HG03060 (cell line): Measurements from ENCODE around the gene CDK5RAP1.

Experiments
- ATAC-seq: cut with Tn5 transposase; IDR thresholded peaks from one replicate; pipeline ENCODE4 v1.9.1; 2021; ENCODE audit warnings: low read depth, moderate number of reproducible peaks; ENCODE audit not compliant: unreplicated experiment

Gene CDK5RAP1

GRCh38 chr20:33387177-33387576, 14.1 kb downstream of the CDK5RAP1 start:
- no peak for ATAC-seq

DNA sequence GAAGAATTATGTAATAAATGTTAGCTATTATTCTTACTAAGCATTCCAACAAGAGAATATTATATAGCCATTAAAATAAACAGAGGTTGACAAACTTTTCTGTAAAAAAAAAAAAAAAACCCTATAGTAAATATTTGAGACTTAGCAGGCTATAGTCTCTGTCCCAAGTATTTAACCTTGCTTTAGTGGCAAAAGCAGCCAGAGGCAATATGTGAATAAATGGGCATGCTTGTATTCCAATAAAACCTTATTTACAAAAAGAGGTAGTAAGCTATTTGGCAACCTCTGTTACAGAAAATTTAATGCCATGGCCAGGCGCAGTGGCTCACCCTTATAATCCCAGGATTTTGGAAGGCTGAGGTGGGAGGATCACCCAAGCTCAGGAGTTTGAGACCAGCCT, 14.6 kb downstream of the CDK5RAP1 start:
- no peak for ATAC-seq

DNA sequence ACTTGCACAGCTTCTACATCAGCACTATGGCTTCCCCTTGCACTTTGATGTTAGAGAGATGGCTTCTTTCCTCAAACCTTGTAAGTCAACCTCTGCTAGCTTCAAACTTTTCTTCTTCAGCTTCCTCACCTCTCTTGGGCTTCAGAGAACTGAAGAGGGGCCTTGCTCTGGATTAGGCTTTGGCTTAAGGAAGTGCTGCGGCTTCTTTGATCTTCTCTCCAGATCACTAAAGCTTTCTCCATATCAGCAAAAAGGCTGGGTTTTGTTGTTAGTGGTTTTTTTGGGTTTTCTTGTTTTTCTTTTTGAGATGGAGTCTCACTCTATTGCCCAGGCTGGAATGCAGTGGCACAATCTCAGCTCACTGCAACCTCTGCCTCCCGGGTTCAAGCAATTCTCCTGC, 24.0 kb downstream of the CDK5RAP1 start:
- ATAC-seq: no peak

DNA sequence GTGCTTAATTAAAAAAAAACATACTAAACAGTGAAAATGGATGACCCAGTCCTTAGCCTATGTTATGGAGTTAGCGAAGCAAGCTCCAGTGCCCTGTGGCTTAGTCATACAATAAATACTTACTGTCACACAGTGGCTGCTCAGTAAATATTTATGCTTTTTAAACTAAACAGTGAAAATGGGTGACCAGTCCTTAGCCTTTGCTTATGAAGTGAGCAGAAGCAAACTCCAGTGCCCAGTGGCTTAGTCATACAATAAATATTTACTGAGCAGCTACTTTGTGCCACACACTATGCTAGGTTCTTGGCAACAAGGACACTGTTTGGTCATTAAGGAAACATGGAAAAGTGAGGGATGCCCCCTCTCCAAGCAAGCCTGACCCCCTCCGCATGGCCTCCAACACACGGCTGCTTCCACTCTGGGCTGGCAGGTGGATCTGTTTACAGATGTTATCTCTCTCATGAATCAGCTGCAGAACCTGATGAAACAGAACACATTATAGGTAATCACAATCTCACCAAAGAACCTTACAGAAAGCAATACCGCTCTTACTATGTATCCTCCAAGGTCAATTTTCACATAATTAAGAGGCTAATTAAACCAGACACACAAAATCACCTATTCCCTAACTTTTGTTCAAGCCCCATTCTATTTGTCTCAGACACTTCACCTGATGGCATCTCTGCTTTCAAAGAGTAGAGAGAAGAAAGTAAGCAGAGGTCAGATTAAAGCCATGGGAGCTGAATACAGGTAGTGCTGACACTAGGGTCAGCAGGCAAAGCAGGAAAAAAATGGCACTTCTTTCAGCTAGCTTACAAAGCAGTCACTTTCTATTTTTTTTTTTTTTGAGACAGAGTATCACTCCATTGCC, 27.3 kb downstream of the CDK5RAP1 start:
- no peak for ATAC-seq

DNA sequence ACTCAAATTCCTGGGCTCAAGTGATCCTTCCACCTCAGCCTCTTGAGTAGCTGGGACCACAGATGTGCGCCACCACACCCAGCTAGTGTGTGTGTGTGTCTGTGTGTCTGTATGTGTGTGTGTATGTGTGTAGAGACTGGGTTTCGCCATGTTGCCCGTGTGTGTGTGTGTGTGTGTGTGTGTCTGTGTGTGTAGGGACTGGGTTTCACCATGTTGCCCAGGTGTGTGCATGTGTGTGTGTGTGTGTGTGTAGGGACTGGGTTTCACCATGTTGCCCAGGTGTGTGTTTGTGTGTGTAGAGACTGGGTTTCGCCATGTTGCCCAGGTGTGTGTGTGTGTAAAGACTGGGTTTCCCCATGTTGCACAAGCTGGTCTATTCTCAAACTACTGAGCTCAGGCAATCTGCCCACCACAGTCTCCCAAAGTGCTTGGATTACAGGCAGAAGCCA, 28.3 kb downstream of the CDK5RAP1 start:
- ATAC-seq: no peak

DNA sequence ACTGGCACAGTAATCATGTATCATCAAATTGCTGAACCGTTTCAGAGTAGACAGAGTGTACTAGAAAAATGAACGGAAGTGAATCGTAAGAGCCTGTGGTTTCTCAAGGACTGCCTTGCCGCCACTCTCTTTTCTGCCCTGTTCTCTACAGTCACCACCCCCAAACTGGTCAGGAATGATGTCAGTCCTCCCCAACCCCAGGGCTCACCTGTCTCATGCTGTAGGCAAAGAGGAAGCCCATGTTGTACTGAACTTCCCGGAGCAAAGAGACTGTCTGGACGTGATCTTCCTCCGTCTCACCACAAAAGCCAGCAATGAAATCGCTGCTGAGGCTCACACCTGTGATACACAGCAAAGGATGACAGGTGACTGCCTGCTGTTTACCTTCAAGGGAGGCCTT, 31.0 kb downstream of the CDK5RAP1 start:
- ATAC-seq: no peak

- no peak for ATAC-seq
Measured at GRCh38 chr20:33362898-33363297, 38.4 kb downstream of the CDK5RAP1 start.

DNA sequence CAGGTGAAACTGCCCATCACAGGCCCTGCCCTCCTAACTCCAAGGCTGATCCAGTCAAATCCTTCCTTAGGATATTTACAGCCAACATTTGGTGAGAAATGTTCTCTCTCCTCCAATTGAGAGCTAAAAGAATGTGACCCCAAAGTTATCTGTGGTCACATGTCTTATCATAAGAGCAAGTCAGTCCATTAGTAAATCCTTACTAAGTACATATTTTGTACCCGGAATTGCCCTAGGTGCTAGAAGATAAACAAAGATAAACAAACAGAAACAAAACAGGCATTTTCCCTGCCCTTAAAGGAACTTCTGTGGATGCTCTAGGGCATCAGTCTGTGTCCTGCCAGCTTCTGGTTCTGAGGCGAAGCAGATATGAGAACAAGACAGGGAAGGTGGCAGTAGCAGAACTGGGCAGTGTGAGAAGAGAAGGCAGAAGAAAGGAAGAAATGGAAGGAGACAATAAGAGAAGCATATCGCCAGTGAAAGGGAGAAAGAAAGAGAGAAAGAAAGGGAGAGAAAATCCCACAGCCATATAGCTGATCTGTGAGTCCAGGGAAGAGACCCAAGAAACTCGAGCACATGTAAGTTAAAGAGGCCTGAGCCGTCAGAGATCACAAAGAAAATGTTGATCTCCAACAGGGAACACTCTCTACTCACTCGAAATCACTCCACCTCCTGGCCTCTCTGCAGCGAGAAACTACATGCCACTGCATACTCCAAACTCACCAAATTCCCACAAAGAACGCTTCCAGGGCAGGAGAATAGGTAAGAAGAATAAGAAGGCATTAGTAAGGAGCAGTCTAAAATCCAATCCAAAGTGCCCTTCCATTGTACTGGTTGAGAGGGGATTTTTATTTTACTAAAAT, 41.7 kb downstream of the CDK5RAP1 start:
- no peak for ATAC-seq

DNA sequence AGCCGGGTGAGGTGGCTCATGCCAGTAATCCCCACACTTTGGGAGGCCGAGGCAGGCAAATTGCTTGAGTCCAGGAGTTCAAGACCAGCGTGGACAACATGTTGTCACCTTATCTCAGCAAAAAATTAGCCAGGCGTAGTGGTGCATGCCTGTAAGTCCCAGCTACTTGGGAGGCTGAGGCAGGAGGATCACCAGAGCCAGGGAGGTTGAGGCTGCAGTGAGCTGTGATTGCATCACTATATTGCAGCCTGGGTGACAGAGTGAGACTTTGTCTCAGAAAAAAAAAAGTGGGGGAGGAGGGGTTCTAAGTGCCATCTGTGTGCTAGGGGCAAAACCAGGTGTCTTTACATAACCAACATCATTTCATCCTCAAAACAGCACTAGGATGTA, 48.3 kb downstream of the CDK5RAP1 start:
- no peak for ATAC-seq

- no peak for ATAC-seq
Measured at GRCh38 chr20:33352258-33353012, 48.9 kb downstream of the CDK5RAP1 start.

DNA sequence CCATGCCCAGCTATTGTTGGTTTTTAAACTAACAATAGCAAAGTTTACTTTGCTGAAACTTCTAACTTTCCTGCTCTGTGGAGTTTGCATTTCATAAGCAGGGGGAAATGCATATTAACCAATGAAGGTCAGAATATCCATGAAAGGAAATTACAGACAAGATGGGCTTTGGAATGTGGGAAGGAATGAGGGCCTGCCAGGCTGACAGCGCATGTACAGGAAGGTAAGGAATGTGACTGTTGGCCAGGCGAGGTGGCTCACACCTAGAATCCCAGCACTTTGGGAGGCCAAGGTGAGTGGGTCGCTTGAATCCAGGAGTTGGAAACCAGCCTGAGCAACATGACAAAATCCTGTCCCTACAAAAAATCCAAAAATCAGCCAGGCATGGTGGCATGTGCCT, 49.6 kb downstream of the CDK5RAP1 start:
- ATAC-seq: no peak

DNA sequence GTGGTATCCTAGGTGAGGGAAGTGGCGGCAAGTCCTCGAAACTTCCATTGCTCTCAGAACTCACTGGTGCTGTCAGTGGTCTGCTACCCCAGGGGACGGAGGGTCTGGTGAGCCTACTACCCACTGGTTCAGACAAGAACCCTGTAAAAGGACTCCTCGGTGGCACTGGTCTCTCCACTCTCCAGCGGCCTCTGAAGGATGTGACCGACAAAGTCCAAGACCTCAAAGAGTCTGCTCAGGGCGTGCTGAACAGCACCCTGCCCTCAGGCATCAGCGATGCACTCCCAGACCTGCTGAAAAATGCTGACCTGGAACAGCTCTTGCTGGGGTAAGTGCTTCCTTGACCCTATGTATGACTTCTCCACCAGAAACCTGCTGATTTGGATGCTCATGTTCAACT, 51.8 kb downstream of the CDK5RAP1 start:
- no peak for ATAC-seq

- no peak for ATAC-seq
Measured at GRCh38 chr20:33348136-33348937, 53.0 kb downstream of the CDK5RAP1 start.

GRCh38 chr20:33345342-33345741, 56.0 kb downstream of the CDK5RAP1 start:
- no peak for ATAC-seq

DNA sequence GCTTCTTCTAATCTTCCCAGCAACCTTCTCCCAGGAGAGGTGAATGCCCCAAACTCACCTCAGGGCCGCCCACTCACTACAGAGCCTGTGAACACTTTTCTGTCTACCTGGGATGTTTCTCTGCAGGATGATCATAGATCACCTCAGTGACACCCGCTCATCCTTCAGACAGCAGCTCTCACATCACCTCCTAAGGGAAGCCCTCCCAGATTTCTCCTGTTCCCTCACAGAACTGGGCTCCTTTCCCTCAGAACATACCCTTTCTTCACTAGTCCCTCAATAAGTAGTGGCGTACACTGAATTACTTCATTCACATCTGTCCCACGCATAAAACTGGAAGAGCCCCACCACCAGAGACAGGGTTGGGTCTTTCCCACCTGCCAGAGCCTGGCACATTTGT, 57.8 kb downstream of the CDK5RAP1 start:
- ATAC-seq: no peak

DNA sequence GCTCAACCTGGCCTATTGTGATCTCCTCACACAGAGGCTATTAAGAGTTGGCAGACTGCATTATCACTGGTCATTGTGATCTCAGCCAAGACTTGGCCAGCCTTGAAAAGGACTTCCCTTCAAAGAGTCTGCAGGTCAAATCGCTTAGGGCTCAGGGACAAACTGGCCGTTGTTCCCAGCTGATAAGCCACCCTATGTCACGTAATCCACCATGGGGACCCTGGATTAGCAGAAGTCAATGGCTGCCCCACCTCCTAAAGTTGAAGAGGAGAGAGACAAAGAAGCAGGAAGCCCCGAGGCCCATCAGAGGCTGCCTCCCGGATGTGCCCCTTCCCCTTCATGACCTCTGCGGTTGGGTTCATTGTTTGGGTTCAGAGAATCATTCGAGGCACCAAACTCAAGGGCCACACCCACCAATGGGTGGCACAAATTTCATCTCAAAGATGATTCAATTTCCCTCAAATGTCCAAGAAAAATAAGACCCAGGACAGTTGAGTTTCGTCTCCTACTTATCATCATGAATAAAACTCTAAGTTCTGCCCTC, 61.7 kb downstream of the CDK5RAP1 start:
- ATAC-seq: no peak

- ATAC-seq: no peak
Measured at GRCh38 chr20:33338467-33339258, 62.7 kb downstream of the CDK5RAP1 start.

- ATAC-seq: no peak
Measured at GRCh38 chr20:33337531-33338165, 63.7 kb downstream of the CDK5RAP1 start.

DNA sequence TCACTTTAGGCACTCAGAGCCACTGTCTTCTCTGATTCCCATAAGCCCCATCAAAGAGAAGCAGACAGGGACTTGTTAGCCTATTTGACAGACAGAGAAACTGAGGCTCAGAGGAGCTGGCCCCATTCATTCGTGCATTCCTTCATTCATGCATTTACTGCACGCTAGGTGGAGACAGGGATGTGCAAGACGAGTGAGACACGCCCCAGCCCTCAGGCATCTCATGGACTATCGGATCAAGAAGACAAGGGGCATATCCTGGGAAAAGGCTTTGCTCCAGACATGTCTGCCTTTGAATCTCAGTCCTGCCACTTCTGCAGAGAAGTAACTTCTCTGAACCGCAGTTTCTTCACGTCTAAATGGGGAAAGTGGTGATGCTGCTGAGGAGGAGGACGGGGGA, 64.2 kb downstream of the CDK5RAP1 start:
- no peak for ATAC-seq
